NCI-H2227 treated with DMSO at 0.1 percent for 48 hours (cell line): Measurements from ENCODE around the gene SHKBP1.
A peak's percentile ranks its signal among the peaks of the same experiment; 100 is the strongest.
"Not testable (repeated sequence)": the region's sequence is repeated elsewhere in the genome, so short reads cannot be mapped to it uniquely, and the experiment has no call there.

Experiments used
- DNase-seq: peaks from one replicate; lab custom pipeline; 2025; lab: John Stamatoyannopoulos, UW

SHKBP1 gene

GRCh38 chr19:40616178-40616577, 39.5 kb downstream of the SHKBP1 start:
- DNase-seq = no peak

- no peak for DNase-seq
Measured at GRCh38 chr19:40616941-40617340, 40.3 kb downstream of the SHKBP1 start.

GRCh38 chr19:40617961-40618360, 41.3 kb downstream of the SHKBP1 start:
- DNase-seq = no peak

DNA sequence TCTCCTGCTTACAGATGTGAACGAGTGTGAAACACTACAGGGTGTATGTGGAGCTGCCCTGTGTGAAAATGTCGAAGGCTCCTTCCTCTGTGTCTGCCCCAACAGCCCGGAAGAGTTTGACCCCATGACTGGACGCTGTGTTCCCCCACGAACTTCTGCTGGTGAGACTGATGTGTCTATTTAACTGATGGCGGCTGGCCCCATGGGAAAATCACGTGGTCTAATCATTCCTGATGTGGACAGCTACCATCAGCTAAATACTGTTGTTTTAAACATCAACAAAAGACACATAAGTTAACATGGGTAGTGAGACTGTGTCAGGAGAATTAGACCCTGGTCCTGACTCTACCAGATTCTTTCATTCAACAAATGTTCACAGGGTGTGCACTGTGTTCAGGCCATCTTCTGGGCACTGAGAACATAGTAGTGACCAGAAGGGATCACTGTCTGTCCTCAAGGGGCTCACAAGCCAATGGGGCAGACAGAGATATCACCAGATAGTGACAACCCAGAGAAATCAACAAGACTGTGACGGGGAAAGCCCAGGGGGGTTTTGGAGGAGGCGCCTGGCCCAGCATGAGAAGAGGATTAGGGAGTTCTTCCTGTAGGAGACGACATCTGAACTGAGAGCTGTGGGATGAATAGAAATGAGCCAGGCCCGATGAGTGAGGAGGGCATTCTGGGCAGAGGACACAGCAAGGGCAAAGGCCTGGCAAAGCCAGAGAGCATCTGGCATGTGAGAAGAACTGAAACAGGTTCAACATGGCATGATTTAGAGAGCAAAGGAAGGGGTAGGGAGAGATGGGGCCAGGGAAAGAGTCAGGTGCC, 42.9 kb downstream of the SHKBP1 start:
- DNase-seq = no peak

DNA sequence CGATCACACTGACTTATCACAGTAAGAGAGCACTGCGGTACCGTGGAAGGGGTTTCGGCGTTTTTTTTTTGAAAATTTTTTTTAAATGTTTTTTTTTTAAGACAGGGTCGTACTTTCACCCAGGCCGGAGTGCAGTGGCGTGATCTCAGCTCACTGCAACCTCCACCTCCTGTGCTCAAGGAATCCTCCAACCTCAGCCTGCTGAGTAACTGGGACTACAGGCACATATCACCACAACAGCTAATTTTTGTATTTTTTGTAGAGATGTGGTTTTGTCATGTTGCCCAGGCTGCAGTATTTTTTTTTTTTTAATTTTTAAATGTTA, 43.5 kb downstream of the SHKBP1 start:
- DNase-seq = no peak

- DNase-seq = no peak
Measured at GRCh38 chr19:40621283-40621682, 44.6 kb downstream of the SHKBP1 start.

DNA sequence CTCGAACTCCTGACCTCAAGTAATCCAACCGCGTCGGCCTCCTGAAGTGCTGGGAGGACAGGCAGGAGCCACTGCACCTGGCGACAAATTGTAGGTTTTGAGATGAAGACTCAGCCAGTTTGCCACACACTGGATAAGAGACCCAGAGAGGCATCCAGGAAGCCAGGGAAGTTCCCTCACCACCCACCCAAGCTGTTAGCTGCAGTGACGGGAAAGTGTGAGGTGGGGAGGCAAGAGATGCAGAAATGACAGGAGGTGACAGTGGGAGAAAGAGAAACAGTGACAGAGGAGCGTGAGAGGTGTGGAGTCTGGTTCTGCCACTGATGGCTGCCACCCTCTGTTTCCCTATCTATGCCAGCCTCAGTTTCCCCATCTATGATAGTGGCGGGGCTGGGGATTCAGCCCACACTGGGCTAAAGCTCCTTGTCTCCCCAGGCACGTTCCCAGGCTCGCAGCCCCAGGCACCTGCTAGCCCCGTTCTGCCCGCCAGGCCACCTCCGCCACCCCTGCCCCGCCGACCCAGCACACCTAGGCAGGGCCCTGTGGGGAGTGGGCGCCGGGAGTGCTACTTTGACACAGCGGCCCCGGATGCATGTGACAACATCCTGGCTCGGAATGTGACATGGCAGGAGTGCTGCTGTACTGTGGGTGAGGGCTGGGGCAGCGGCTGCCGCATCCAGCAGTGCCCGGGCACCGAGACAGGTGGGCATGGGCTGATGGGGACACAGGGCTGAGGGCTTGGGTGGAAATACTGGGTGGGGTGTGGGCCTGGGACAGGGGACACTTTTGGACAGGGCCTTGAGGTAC, 45.5 kb downstream of the SHKBP1 start:
- DNase-seq = no peak

DNA sequence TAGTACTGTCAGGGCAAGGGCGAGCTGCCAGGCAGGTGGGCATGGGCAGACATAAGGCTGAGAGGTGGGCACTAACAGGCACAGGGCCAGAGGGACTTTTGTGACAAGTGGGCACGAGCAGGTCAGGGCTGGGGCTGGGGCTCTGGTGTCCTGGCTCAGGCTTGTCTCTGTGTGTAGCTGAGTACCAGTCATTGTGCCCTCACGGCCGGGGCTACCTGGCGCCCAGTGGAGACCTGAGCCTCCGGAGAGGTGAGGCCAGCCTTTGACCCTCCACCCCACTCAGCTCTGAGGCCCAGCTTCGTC, 46.1 kb downstream of the SHKBP1 start:
- no peak for DNase-seq

DNA sequence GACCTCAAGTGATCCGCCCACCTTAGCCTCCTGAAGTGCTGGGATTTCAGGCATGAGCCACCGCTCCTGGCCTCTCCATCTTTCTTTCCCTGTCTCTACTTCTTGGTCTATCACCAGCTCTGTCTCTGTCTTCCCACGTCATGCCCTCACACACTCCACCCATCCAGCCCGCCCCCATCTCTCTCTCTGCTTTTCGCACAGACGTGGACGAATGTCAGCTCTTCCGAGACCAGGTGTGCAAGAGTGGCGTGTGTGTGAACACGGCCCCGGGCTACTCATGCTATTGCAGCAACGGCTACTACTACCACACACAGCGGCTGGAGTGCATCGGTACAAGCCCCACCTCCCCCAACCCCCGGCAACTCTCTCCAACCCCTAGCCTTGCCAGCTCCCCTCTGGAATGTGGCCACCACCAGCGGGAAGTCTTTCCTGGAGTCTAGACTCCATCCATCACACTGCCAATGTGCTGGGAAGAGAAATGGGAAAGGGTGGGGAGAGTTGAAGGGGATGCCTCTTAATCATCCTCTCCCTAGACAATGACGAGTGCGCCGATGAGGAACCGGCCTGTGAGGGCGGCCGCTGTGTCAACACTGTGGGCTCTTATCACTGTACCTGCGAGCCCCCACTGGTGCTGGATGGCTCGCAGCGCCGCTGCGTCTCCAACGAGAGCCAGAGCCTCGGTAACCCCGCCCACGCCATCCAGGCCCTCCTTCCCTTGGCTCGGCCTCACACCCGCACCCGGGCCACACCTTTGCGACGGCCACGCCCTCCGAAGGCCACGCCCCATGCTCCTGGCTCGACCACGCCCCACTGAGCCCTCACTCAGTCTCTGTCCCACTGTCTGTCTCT, 47.0 kb downstream of the SHKBP1 start:
- DNase-seq = peak; percentile 96

GRCh38 chr19:40624369-40625153, 47.9 kb downstream of the SHKBP1 start:
- not testable (repeated sequence) for DNase-seq

GRCh38 chr19:40625406-40626120, 48.9 kb downstream of the SHKBP1 start:
- DNase-seq = no peak

DNA sequence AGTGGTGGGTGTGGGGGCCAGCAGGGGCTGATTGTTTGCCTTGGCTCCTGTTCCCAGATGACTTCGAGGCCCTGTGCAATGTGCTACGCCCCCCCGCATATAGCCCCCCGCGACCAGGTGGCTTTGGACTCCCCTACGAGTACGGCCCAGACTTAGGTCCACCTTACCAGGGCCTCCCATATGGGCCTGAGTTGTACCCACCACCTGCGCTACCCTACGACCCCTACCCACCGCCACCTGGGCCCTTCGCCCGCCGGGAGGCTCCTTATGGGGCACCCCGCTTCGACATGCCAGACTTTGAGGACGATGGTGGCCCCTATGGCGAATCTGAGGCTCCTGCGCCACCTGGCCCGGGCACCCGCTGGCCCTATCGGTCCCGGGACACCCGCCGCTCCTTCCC, 50.2 kb downstream of the SHKBP1 start:
- DNase-seq = no peak

GRCh38 chr19:40627486-40628279, 51.0 kb downstream of the SHKBP1 start:
- DNase-seq = no peak

GRCh38 chr19:40629346-40629745, 52.7 kb downstream of the SHKBP1 start:
- no peak for DNase-seq

DNA sequence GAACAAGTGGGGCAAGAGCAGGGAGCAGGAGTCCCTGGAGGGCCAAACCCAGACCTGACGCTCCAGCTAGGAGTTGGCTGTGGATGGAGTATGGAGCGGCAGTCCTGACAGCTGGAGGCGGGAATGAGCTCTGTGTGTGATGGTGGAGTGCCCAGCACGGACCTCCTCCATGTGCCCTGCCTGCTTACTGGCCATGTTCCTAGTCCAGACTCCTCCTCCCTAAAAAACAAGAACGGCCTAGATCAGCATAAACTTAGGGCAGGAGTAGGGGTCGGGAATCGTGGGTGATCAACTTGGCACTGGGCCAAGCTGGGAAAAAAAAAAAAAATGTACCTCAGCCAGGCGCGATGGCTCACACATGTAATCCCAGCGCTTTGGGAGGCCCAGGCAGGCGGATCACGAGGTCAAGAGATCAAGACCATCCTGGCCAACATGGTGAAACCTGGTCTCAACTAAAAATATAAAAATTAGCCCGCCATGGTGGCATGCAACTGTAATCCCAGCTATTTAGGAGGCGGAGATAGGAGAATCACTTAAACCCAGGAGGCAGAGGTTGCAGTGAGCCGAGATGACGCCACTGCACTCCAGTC, 54.0 kb downstream of the SHKBP1 start:
- peak; percentile 39 for DNase-seq

- no peak for DNase-seq
Measured at GRCh38 chr19:40632311-40633036, 55.8 kb downstream of the SHKBP1 start.

DNA sequence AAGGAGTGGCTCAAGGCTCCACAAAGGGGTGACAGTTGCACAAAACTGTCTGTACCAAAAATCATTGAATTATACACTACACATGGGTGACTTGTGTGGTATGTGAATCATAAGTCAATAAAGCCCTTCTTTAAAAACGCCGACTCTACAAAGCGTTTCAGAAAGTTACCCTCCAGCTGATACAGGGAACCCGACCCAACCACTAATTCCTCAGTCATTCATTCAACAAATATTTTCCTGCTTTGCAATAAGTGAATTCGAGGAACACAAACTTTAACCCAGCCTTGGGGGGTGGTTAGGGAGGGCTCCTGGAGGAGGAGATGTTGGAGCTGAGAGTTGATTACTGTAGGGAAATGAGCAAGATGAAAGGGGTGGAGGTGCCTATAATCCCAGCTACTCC, 56.5 kb downstream of the SHKBP1 start:
- DNase-seq = no peak

GRCh38 chr19:40638327-40638726, 61.7 kb downstream of the SHKBP1 start:
- no peak for DNase-seq

GRCh38 chr19:40639638-40639982, 62.9 kb downstream of the SHKBP1 start:
- no peak for DNase-seq
